GM18868 (cell line): Measurements from ENCODE around the gene PLD4.
"Not testable (repeated sequence)": the region's sequence is repeated elsewhere in the genome, so short reads cannot be mapped to it uniquely, and the experiment has no call there.

Source experiments
- ATAC-seq: cut with Tn5 transposase; IDR thresholded peaks from one replicate; pipeline ENCODE4 v1.9.1; 2021; ENCODE audit warnings: mild to moderate bottlenecking, moderate library complexity; ENCODE audit not compliant: unreplicated experiment

PLD4 gene, protein sequence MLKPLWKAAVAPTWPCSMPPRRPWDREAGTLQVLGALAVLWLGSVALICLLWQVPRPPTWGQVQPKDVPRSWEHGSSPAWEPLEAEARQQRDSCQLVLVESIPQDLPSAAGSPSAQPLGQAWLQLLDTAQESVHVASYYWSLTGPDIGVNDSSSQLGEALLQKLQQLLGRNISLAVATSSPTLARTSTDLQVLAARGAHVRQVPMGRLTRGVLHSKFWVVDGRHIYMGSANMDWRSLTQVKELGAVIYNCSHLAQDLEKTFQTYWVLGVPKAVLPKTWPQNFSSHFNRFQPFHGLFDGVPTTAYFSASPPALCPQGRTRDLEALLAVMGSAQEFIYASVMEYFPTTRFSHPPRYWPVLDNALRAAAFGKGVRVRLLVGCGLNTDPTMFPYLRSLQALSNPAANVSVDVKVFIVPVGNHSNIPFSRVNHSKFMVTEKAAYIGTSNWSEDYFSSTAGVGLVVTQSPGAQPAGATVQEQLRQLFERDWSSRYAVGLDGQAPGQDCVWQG

DNA sequence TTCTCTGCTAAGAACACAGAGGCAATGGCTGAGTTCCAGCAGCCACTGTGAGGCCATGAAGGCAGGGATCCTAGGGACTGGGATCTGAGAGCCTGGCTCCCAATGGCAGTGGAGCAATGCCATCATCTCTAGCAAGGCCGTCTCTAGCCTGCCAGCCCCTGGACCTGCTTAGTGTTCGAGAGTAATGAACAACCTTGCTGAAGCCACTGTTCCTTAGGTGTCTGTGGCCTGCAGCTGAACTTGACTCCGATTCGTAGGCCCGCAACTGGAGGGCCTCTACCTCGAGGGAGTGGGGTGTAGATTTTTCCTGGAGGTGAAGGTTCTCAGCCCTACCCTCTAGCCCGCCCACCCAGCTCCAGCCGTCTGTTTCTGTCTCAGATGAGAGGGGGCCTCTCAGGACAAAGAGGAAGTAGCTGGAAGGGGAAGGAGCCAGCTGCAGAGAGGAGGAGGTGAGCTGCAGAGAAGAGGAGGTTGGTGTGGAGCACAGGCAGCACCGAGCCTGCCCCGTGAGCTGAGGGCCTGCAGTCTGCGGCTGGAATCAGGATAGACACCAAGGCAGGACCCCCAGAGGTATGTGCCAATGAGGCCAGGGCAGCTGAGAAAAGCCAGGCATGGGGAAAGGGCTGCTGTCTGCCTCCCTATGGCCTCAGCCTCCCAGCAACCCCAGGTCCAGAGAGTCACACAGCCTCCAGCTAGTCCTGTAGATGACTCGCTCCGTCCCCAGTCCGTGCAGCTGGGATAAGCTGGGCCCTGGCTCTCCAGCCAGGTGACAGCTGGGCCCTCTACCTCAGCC is at the start of gene PLD4:
TSS of gene PLD4 (plus strand) at position 459 of the 793 bp plus-strand sequence. CDS start 2,262 bp downstream, outside the sequence.
- ATAC-seq: no peak

DNA sequence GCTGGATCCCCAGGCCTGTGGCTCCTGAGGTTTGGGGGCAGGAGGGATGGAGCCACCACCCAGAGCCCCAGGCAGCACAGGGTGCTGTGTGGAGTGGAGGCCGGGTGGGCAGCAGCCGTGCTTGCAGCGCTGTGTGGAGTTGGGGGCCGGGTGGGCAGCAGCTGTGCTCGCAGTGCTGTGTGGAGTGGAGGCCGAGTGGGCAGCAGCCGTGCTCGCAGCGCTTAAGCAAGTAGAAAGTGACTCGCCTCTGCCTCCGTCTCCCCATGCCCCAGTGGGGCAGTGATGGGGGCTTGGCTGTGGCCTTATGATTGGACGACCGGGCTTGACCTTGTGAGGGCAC is 49.3 kb upstream of the PLD4 start:
- no peak for ATAC-seq

DNA sequence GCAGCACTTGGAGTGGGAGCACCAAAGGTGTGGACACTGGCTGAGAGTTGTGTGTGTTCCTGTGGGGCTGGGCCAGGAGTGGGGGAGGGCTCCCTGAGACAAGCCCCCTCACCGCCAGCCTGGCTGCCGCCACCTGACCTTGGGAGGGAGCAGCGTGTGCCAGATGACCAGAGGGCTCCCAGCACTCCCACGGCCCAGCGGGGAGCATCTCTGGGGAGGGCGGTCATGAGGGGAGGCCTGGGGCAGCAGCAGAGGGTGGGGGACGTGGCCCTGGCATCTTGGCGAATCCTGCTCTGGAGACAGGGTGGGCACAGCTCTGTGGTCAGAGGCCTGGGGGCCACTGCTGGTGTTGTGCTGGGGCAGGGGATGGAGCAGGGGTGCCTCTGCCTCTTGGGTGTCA is 48.9 kb upstream of the PLD4 start:
- ATAC-seq: no peak

DNA sequence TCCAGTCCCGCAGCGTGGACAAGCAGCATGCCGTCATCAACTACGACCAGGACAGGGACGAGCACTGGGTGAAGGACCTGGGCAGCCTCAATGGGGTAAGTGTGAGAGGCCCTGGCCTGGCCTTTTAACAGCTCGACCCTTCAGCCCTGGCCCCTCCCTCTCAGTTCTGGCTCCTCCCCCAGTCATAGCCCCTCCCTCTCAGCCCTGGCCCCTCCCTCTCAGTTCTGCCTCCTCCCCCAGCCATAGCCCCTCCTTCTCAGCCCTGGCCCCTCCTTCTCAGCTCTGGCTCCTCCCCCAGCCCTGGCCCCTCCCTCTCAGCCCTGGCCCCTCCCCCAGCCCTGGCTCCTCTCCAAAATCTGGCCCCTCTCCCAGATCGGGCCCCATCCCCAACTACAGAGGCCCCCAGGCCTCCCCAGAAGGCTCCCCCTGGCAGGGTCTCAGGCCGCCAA is 48.4 kb upstream of the PLD4 start:
- no peak for ATAC-seq

DNA sequence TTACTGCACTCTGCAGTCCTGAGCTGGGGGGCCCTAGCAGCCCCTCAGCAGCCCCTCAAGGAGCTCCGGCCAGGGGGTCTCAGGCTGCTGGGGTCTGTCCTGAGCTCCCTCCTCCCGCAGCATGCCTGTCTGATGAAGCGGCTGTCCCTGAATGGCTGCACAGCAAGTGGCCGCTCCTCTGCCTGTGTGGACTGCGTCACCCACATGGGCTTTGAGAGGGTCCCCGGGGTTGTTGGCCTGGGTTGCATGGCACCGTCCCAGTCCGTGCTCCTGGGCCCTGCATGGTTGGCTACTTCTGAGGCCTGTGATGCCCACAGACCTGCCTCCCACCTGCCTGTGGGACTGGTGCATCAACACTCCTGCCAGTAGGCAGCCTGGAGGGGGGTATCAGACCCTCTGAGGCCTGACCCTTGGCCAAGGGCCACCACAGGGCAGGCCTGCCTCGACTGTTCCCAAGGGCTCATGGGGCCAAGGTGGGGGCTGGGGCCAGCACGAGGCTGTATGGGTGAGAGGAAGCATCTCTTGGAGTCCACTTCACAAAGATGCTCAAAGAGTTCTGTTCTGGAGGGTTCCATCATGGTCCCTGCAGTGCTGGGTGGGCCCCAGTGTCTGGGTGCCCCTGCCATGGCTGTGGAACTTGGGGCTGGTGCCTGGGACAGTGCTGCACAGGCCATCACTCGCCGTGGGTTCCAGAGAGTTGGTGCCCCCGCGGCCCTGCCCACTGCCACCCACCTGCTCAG is 47.4 kb upstream of the PLD4 start:
- no peak for ATAC-seq

DNA sequence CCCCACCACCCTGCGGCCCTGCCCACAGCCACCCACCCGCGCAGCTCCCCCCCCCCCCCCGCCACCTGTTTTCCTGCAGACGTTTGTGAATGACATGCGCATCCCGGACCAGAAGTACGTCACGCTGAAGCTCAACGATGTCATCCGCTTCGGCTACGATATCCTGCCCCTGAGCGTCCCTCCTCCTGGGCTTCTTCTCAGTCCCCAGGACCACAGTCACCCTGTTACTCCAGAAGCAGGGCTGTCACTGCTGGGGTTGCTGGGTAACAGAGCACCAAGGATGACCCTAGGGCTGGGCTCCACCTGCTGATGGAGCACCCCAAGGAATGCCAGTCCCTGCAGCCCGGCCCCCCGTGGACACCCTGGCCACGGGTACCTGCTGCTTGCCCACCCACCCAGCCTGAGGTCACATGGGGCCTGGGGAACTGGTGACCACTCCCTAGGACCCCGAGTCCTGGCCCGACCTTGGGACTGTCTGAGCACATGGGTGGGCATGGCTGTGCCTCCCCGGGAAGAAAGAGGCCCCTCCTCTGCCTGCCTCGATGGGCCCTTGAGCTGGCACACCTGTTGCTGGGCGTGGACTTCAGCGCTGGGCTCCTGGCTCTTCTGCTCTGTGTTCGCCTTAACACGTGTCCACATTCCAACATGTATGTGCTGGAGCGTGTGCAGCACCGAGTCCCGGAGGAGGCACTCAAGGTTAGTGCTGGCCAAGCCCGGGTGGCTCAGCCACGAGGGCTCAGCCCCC is 46.7 kb upstream of the PLD4 start:
- no peak for ATAC-seq

DNA sequence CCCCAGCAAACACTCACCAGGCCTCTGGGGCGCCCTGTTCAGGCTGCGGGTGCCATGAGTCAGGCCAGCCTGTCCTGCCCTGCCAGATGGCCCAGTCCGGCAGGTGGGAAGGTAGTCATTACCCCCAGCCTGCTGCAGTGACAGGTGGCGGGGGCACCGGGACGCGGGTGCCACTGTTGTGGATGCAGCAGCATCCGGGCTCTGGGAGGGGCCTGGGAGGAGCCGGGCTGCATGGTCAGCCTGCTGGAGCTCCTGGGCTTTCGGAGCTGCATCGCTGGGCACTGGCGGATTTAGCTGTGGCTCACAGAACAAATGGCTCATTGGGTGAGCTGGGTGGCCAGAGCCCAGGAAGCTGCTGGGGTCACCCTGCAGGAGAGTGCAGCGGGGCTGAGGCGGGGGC is 46.1 kb upstream of the PLD4 start:
- ATAC-seq: no peak

DNA sequence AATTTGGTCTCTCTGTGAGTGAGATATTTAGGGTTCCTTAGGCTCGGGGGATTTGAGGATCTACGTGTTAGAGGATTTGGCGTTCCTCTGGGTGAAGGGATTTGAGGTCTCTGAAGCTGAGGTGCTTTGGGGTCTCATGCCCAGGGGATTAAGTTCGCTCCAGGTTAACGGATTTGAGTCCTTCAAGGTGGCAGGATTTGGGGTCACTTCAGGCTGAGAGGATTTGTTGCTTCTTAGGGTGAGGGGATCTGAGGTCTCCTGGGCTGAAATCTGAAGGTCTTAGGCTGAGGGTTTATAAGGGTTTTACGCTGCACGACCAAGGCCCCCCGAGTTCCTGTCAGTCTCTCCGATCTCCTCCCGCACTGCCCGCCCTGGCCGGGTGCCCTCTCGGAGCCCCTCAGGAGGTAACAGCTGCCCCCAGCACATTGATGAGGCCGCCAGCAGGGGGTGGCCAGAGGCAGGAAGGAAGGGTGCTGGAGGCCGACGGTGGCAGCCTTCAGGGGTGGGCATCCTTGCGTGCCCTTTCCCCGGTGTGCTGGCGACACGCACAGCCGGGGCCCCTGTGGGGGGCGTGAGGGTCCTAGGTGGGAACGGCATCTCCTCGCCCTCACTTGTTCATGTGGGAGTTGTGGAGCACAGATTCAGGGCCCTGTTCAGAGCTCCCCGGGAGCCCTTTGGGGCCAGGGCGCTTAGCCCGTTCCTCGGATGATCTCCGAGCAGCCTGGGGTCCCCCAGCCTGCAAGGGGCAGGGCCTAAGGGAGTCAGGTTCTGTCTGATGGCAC is 45.3 kb upstream of the PLD4 start:
- ATAC-seq: no peak

DNA sequence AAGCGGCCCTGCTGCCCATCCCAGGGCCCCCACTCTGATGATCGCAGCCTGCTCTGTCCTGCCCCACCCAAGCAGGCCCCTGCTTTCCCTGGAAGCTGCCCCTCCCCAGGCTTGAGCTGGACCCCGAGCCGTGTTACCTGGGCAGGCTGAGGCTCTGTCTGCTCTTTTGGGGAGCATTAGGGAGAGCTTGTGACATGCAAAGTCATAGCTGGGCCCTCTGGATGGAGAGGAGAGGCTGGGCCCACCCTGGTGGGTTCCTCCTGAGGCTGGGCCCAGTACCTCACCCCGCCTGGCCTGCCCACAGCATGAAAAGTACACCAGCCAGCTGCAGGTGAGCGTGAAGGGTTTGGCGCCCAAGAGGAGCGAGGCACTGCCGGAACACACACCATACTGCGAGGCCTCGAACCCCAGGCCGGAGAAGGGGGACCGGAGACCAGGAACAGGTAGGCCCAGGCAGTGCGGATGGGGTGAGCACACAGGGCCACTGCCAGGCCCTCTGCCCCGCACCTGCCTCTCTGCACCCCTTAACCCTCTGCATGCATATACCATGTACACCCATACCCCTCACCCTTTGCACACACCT is 44.6 kb upstream of the PLD4 start:
- ATAC-seq: no peak

DNA sequence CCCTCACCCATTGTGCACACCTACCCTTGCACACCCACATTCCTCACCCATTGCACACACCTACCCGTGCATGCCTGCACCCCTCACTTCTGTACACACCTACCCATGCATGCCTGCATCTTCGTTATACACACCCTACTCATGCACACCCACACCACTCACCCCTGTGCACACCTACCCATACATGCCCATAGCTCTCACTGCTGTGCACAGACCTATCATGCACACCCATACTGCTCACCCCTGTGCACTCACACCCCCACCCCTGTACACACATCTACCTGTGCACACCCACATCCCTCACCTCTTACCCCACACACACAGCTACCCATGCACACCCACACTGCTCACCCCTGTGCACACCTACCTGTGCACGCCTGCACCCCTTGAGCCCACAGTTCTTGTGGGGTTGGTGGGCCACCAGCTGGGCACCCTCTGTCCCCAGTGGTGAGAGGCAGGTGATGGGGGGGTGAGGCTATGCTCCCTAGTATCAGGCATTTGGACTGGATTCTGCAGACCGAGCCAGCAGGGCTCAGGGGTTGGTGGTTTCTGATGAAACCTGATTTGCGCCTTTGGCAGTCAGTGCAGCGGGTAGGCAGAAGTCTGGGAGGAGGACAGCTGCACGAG is 44.0 kb upstream of the PLD4 start:
- no peak for ATAC-seq

DNA sequence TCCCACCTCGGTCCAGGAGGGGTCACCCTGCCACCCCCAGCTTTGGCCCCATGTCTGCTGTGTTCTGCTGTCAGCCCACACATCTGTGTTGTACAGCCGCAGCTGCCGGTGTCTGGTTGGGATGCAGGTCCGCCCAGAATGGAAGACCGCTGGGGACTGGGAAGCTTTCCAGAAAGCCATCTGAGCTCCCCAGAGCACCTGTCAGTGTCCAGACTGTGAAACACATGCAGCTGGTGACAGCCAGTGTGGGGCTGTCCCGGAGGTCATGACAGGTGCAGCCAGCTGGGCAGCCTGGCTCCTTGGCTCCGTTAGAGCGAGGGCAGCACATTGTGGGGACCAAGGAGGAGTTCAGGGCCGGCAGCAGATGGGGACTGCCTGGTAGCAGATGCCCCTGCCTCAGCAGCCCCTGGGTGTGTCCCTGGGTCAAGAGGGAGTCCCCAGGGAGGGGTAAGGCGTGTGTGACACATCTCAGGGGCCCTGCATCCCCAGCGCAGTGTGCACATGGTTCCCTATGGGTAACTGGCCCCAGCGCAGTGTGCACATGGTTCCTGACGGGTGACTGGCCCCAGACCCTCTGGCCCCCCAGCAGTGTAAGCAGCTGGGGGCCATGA is 43.2 kb upstream of the PLD4 start:
- no peak for ATAC-seq

DNA sequence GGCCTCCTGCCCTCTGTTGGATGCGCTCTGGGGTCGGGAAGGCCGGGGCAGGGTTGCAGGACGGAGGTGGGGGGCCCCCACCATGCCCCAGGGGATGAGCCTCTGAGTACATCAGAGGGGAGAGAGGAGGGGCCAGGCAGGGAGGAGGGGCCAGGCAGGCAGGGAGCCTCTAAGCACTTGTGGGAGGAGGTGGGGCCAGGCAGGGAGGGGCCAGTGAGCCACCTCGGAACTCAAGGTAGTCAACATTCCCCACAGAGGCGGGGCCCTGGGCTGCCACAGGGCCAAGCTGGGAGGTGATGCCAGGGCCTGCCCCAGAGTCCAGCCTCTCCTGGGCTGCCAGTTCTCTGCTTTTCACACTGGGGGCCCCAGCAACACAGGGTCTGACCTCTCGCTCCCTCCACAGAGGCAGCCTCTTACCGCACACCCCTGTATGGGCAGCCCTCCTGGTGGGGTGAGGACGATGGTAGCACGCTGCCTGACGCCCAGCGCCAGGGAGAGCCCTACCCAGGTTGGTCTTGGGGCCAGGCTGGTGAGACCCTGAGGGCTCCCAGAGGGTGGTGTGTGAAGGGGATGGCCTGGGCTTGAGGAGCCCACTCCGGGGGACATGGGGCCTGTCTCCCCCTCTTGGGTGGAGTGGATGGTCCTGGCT is 42.2 kb upstream of the PLD4 start:
- ATAC-seq: no peak

DNA sequence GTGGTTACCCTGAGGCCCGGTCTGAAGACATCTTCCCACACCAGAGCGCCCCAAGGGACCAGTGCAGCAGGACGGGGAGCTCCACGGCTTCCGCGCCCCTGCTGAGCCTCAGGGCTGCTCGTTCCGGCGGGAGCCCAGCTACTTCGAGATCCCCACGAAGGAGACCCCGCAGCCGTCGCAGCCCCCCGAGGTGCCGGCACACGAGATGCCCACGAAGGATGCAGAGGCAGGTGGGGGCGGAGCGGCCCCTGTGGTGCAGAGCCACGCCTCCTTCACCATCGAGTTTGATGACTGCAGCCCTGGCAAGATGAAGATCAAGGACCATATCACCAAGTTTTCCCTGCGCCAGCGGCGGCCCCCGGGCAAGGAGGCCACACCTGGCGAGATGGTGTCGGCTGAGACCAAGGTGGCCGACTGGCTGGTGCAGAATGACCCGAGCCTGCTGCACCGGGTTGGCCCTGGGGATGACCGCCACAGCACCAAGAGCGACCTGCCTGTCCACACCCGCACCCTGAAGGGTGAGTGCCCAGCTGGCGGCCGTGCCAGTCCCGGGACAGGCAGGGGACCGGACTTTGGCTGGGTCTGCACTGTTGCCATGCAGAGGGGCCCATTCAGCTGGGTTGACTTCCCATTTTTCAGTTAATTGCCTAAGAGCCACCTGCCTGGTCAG is 41.6 kb upstream of the PLD4 start:
- ATAC-seq: no peak

DNA sequence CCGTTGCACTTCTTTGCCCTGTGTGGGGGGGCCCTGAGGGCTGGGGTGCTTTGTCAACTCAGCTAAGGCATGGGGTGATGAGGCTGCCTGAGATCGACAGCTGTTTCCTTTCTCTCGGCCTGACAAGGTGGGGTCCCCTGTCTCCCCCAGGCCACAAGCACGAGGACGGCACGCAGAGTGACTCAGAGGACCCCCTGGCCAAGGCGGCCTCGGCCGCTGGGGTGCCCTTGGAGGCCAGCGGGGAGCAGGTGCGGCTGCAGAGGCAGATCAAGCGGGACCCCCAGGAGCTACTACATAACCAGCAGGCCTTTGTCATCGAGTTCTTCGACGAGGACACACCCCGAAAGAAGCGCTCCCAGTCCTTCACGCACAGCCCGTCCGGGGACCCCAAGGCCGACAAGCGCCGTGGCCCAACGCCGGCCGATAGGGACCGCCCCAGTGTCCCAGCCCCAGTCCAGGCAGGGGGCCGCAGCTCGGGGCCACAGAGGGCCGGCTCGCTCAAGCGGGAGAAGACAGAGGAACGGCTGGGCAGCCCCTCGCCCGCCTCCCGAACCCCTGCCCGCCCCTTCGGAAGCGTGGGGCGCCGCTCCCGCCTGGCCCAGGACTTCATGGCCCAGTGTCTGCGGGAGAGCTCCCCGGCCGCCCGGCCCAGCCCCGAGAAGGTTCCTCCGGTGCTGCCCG is 40.9 kb upstream of the PLD4 start:
- ATAC-seq: no peak

DNA sequence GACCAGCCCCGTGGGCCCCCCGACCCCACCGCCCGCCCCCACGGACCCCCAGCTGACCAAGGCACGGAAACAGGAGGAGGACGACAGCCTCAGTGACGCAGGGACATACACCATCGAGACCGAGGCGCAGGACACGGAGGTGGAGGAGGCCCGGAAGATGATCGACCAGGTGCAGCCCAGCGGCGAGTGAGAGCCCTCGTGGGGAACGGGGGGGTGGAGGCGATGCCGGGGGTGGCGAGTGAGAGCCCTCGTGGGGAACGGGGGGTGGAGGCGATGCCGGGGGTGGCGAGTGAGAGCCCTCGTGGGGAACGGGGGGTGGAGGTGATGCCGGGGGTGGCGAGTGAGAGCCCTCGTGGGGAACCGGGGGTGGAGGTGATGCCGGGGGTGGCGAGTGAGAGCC is 40.3 kb upstream of the PLD4 start:
- not testable (repeated sequence) for ATAC-seq

DNA sequence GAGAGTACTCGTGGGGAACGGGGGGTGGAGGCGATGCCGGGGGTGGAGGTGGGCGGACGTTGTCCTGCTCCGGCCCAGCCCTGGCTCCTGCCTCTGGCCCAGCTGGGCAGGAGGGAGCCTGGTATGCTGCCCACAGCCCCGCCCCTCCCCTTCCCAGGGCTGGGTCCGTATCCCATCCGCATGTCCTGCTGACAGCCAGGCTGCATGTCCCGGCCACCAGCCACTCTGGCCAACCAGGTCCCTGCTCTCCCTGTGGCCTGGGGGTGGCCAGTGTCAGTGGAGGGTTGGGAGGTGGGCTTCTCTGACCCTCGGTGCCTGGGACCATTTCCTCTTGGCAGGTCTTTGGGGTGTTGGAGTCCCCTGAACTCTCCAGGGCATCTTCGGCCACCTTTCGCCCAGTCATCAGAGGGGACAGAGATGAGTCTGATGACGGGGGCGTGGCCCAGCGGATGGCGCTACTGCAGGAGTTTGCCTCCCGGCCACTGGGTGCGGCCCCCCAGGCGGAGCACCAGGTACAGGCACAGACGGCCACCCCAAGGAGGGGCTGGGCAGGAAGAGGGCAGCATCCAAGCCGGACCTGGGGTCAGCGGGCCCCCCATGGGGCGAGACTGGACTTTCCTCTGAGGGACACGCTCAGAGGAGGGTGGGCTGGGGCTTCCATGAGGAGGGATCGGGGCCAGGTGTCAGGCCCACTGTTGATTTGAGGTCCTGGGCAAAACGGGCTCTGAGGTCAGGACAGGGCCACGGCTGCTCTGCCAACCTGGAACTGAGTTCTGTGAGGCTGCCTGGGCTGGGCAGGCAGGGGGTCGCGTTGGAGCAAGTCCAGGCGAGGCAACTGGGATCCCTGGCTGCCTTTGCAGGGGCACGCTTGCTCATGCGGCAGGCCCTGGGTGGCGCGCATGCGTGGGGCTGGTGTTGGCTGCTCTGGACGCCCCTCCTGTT is 39.4 kb upstream of the PLD4 start:
- no peak for ATAC-seq
